Pancreas (tissue), 10 donors: ENCODE results near the gene NETO2. TPM values are rescaled to one million over a fixed set of nuclear protein-coding genes. Genes with fewer than 3 reads are reported as not detected.

Experiments used
- ATAC-seq, 4 donors: fragments of 200-7000 bp; cut with Tn5 transposase; one replicate each; pipeline versions ENCODE4 v1.8.0 to v1.9.1; 2020; ENCODE audit warnings: mild to moderate bottlenecking in 4 of 4, moderate library complexity in 4 of 4
- DNase-seq, 6 donors: peaks; one replicate each; pipeline ENCODE4 v3.0.0-alpha.2; 2020
- FAIRE-seq: peaks from 2 replicates; lab custom pipeline; 2012; peaks lifted over from hg19 to GRCh38; lab: Jason Lieb, UNC
- H3K27ac ChIP-seq, 4 donors: fragments of 200-600 bp; sonication (generic); 1 replicate in 3 of 4; 2 replicates in 1 of 4; pipeline versions ENCODE4 v1.5.0 to v1.8.0; 2020
- H3K27me3 ChIP-seq, 4 donors: fragments of 200-600 bp; one replicate each; pipeline ENCODE4 v1.8.0; 2021
- H3K36me3 ChIP-seq, 3 donors: fragments of 200-600 bp; sonication (generic) in 1 of 3; one replicate each; pipeline versions ENCODE4 v1.5.0 to v1.8.0; 2020 to 2021
- H3K4me1 ChIP-seq, 3 donors: fragments of 200-600 bp; one replicate each; pipeline ENCODE4 v1.8.0; 2021
- H3K4me3 ChIP-seq, 4 donors: fragments of 200-600 bp; sonication (generic) in 2 of 4; one replicate each; pipeline versions ENCODE4 v1.5.0 to v1.8.0; 2020 to 2021
- H3K9me3 ChIP-seq, 4 donors: fragments of 200-600 bp; one replicate each; pipeline ENCODE4 v1.8.0; 2021
- CTCF ChIP-seq, 4 donors: fragments of 200-600 bp; sonication (generic) in 3 of 4; IDR thresholded peaks; one replicate each; pipeline versions ENCODE4 v1.5.0 to v1.8.0; 2021; ENCODE audit warnings: antibody characterized with exemption in 4 of 4
- WGBS, 2 donors: extraction: QIAGEN DNeasy Blood & Tissue Kit; methylation state at CpG; one replicate each; pipeline ENCODE4 v1.1.7; 2013; 5-methylcytosine and 5-hydroxymethylcytosine counted together
- intact Hi-C, 3 donors: fragments of 100-400 bp; cut with DNase I; formaldehyde crosslinking; loops; one replicate each; pipeline versions ENCODE4 v1.11.1 to v1.14.2; 2022
- polyA plus RNA-seq, 2 donors: library from polyadenylated mRNA; stranded (reverse); fragments of 200-250 nt; gene quantifications; one replicate each; pipeline ENCODE4 v1.2.3, GENCODE V29; 2013
- total RNA-seq, 6 donors: library from RNA; stranded (reverse); fragmentation: NEBNext Ultra II Directional in 4 of 6; extraction: Animal tissue kit (Norgen Biotek cat#: 25700) in 4 of 6; gene quantifications; one replicate each; pipeline versions ENCODE4 v1.2.1 to v1.2.4, GENCODE V29; 2021 to 2023
- donor health status: healthy with polysubstance abuse.
- donor health status: DM: no; HTN: no; CAD: no; lungs with moderate emphysema.
- donor health status: DM: no; HTN: no; CAD: no.
- donor health status: control.
- donor health status: control.
- donor health status: Bipolar disorder and iron deficiency.
- donor health status: DM: yes; HTN: yes; CAD: no.
- donor health status: DM: no; HTN: no; CAD: no.
- donor health status: DM: no; HTN: no; CAD: no.
- donor health status: DM: yes; HTN: yes; CAD: no.

The NETO2 gene
- total and polyA plus RNA-seq, 8 donors, result 0.12 to 2.9 (median 0.57) TPM

GRCh38 chr16:47047524-47048203 lies 96.1 kb downstream of the NETO2 start:
- DNase-seq, result no peak
- H3K36me3 ChIP-seq, result no peaks in the 10 kb centered on the region
- no peak overlapping the region for H3K27ac ChIP-seq
- H3K4me3 ChIP-seq, result no peak overlapping the region
- intact Hi-C loops, result loop anchor here in 1 of 3 donors (10.0 kb wide), 1 partner anchor 1117 kb away; no protein-coding TSS in a partner anchor
- TF ChIP-seq CTCF (IDR thresholded peaks at IDR 0.05), result no peak
- FAIRE-seq, result no peak
- no peaks in the 10 kb centered on the region for H3K4me1 ChIP-seq
- ATAC-seq, result no peak
- 62 to 74% methylated on average over 5 of the region's 5 CpGs for WGBS, 2 donors
- no peaks in the 10 kb centered on the region for H3K27me3 ChIP-seq
- no peaks in the 10 kb centered on the region for H3K9me3 ChIP-seq

- FAIRE-seq (no peak), DNase-seq (no peak), ATAC-seq (no peak)
- H3K27ac ChIP-seq, result no peak overlapping the region
- no peaks in the 10 kb centered on the region for H3K9me3 ChIP-seq
- intact Hi-C loops, result loop anchor here in 1 of 3 donors (10.0 kb wide), 1 partner anchor 1118 kb away; no protein-coding TSS in a partner anchor
- H3K27me3 ChIP-seq, result no peaks in the 10 kb centered on the region
- H3K36me3 ChIP-seq, result no peaks in the 10 kb centered on the region
- no peaks in the 10 kb centered on the region for H3K4me1 ChIP-seq
- TF ChIP-seq CTCF (IDR thresholded peaks at IDR 0.05), result no peak
- H3K4me3 ChIP-seq, result no peak overlapping the region
- WGBS, 2 donors, result 73 to 76% methylated on average over 8 of the region's 8 CpGs
These were observed 96.8 kb downstream of the NETO2 start for GRCh38 chr16:47046726-47047523.

DNA sequence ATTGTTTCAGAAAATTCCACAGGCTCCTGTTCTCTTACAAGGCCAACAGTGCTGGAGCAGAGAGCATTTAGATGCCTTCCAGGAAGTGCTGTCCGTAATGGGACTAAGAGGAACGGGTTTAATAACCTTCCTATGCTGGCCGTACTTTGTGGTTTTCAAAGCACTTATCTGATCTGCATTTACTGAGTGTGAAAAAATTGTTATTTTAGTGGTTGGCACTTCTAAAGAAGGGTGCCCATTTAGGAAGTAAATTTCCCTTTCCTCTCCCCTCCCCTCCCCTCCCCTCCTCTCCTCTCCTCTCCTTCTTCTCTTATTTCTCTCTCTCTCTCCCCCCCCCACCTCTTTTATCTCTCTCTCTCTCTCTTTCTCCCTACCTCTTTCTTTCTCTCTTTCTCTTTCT lies 98.3 kb downstream of the NETO2 start:
- no peaks in the 10 kb centered on the region for H3K36me3 ChIP-seq
- no peaks in the 10 kb centered on the region for H3K4me1 ChIP-seq
- H3K27ac ChIP-seq, result no peak overlapping the region
- TF ChIP-seq CTCF (IDR thresholded peaks at IDR 0.05), result no peak
- ATAC-seq (no peak), DNase-seq (no peak), FAIRE-seq (no peak)
- WGBS, 2 donors, result 39 to 42% methylated on average over 3 of the region's 3 CpGs
- no peaks in the 10 kb centered on the region for H3K9me3 ChIP-seq
- H3K4me3 ChIP-seq, result no peak overlapping the region
- H3K27me3 ChIP-seq, result no peaks in the 10 kb centered on the region
- intact Hi-C loops, result loop anchor here in 1 of 3 donors (10.0 kb wide), 1 partner anchor 1119 kb away; no protein-coding TSS in a partner anchor

DNA sequence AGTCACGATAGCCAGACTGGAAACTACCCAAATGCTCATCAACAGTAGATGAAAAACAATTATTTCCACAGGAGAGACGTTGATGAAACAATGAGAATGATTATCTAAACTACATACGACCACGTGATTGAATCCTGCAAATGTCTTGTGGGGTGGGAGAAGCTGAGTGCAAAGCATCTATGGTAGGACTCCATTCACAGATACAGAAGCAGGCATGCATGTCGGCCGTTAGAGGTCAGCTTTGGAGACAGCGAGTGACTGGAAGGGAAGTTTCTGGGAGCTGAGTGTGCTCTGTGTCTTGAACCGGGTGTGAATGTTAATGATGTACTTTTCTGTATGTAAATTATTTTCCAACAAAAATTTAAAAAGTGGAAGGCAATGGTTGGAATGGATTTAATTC lies 98.7 kb downstream of the NETO2 start:
- H3K4me1 ChIP-seq, result no peaks in the 10 kb centered on the region
- H3K36me3 ChIP-seq, result no peaks in the 10 kb centered on the region

More for the DNA sequence above, 98.7 kb downstream of the NETO2 start:
- Histone ChIP-seq H3K9me3 (no peaks in the 10 kb centered on the region), H3K27ac (no peak overlapping the region), H3K27me3 (no peaks in the 10 kb centered on the region), H3K4me3 (no peak overlapping the region)
- no peak for TF ChIP-seq CTCF (IDR thresholded peaks at IDR 0.05)
- DNase-seq, result no peak
- WGBS, 2 donors, result 50 to 54% methylated on average over 8 of the region's 8 CpGs
- no peak for FAIRE-seq
- intact Hi-C loops, result loop anchor here in 1 of 3 donors (10.0 kb wide), 1 partner anchor 1120 kb away; no protein-coding TSS in a partner anchor
- ATAC-seq, result no peak
